Measurements from ENCODE around the gene RPE65. TPM values are rescaled to one million over a fixed set of nuclear protein-coding genes. Genes with fewer than 3 reads are reported as not detected.

The RPE65 gene
- total RNA-seq, 4 donors from 2014 or later, result not detected

DNA sequence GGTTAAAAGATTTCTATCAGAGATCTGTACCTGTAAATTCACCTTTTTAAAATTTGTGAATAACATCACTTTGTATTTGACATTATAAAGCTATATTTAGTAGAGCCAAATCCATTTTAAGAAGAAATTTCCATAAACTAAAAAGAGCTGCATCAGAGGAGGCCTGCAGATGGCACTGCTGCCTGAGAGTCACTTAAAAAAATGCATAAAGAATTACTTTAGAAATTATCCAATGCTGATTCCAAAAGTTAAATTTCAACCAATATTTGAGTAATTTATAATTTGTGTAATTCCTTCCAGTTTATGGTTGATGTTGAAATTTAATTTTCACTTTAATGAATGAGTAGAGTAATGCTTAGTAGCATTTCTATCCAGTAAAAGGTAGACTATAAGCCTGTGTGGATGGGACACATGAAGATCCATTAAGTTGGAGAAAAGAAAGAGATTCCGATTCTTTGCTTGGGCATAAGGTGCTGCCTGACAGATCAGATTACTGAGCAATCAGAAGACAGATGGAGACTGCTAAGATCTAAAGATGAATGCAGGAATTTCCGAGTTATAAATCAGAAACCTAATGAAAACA lies 20.7 kb upstream of the RPE65 start:
- H3K4me3 ChIP-seq, result no peak overlapping the region
- ATAC-seq, result no peak
- H3K9me3 ChIP-seq, result peaks cover 0 to 7% (median 0%) of the 10 kb centered on the region in 3 donors
- H3K27me3 ChIP-seq, result no peaks in the 10 kb centered on the region
- WGBS, 2 donors (ENCODE audit: low coverage in 1 of 2), result 77% methylated on average over 2 of the region's 2 CpGs
- H3K4me1 ChIP-seq, result no peaks in the 10 kb centered on the region
- TF ChIP-seq, protein P1, sequence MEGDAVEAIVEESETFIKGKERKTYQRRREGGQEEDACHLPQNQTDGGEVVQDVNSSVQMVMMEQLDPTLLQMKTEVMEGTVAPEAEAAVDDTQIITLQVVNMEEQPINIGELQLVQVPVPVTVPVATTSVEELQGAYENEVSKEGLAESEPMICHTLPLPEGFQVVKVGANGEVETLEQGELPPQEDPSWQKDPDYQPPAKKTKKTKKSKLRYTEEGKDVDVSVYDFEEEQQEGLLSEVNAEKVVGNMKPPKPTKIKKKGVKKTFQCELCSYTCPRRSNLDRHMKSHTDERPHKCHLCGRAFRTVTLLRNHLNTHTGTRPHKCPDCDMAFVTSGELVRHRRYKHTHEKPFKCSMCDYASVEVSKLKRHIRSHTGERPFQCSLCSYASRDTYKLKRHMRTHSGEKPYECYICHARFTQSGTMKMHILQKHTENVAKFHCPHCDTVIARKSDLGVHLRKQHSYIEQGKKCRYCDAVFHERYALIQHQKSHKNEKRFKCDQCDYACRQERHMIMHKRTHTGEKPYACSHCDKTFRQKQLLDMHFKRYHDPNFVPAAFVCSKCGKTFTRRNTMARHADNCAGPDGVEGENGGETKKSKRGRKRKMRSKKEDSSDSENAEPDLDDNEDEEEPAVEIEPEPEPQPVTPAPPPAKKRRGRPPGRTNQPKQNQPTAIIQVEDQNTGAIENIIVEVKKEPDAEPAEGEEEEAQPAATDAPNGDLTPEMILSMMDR (IDR thresholded peaks at IDR 0.05), result peak in 2 of 4 experiments; percentile 24 to 49
- no peak for TF ChIP-seq POLR2AphosphoS5 (IDR thresholded peaks at IDR 0.05)
- no peak overlapping the region for H3K27ac ChIP-seq
- no peaks in the 10 kb centered on the region for H3K36me3 ChIP-seq

DNA sequence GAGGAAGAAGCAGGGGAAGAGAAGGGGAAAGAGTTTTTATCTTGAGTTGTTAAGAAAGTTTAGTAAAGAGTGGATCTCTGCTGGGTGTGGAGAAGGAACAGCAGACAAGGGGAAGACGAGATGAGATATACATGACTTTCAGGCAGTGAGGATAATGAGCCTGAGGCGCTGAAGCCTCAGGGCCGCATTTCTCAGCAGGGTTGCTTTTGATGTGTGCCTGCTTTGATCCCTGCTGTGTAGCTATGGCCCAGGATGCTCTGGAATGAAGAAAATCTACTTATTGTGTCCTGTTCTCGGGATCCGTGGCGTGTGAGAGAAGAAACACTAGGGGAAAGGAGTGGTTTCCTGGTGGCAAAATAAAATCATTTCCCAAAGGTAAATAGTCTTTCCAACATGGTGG lies 15.1 kb upstream of the RPE65 start:
- no peaks in the 10 kb centered on the region for H3K27me3 ChIP-seq
- no peak for ATAC-seq
- H3K4me1 ChIP-seq, result no peaks in the 10 kb centered on the region
- no peak overlapping the region for H3K27ac ChIP-seq
- no peak overlapping the region for H3K4me3 ChIP-seq
- 68 to 76% methylated on average over 4 to 6 of the region's 6 CpGs for WGBS, 2 donors (ENCODE audit: low coverage in 1 of 2)
- no peaks in the 10 kb centered on the region for H3K36me3 ChIP-seq
- peaks cover 0 to 15% (median 0%) of the 10 kb centered on the region in 3 donors for H3K9me3 ChIP-seq
- TF ChIP-seq EP300 (IDR thresholded peaks at IDR 0.05) (no peak), POLR2AphosphoS5 (IDR thresholded peaks at IDR 0.05) (no peak), POLR2A (IDR thresholded peaks at IDR 0.05) (no peak)
- TF ChIP-seq, protein P1 (IDR thresholded peaks at IDR 0.05), result no peak

DNA sequence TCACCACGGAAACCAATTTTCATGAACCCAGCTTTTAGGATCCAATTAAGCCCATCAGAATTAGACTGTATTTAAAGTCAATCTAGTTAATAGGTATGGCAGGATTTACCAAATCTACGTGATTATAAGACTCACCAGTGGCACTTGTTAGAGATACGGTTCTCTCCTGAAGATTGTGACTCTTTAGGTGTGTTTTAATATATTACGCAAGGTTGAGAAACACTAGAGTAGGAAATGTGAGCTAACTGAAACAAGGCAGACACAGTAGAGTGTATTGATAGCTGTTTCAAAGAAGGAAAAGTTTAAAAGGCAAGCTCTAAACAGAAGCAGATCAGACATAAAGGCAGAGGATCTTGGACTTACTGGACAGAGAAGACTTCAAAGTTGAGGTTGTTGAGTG lies 11.2 kb upstream of the RPE65 start:
- peaks cover 0 to 15% (median 0%) of the 10 kb centered on the region in 3 donors for H3K9me3 ChIP-seq
- no peak for ATAC-seq
- TF ChIP-seq, protein P1 (IDR thresholded peaks at IDR 0.05), result no peak
- TF ChIP-seq EP300 (IDR thresholded peaks at IDR 0.05) (no peak), POLR2A (IDR thresholded peaks at IDR 0.05) (no peak), POLR2AphosphoS5 (IDR thresholded peaks at IDR 0.05) (no peak)
- no peaks in the 10 kb centered on the region for H3K36me3 ChIP-seq
- H3K4me1 ChIP-seq, result no peaks in the 10 kb centered on the region
- no peak overlapping the region for H3K27ac ChIP-seq
- WGBS, 2 donors (ENCODE audit: low coverage in 1 of 2), result 85 to 100% methylated on average over 4 of the region's 4 CpGs
- H3K27me3 ChIP-seq, result no peaks in the 10 kb centered on the region
- H3K4me3 ChIP-seq, result no peak overlapping the region

DNA sequence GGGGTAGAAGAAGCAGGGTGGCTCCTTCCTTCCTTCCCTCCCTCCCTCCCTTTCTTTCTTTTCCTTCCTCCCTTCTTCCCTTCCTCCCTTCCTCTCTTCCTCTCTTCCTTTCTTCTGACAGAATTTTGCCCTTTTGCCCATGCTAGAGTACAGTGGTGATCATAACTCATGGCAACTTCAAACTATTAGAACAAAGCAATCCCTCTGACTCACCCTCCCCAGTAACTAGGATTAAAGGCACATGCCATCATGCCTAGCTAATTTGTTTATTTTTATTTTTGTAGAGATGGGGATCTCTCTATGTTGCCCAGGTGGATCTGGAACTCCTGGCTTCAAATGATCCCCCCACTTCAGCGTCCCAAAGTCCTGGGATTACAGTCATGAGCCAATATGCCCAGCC lies 10.0 kb upstream of the RPE65 start:
- H3K4me1 ChIP-seq, result no peaks in the 10 kb centered on the region
- WGBS, 2 donors (ENCODE audit: low coverage in 1 of 2), result 90 to 100% methylated on average over 1 of the region's 1 CpG
- H3K27ac ChIP-seq, result no peak overlapping the region
- peaks cover 0 to 15% (median 0%) of the 10 kb centered on the region in 3 donors for H3K9me3 ChIP-seq
- ATAC-seq, result no peak
- TF ChIP-seq POLR2A (IDR thresholded peaks at IDR 0.05) (no peak), EP300 (IDR thresholded peaks at IDR 0.05) (no peak), POLR2AphosphoS5 (IDR thresholded peaks at IDR 0.05) (no peak)
- TF ChIP-seq, protein P1 (IDR thresholded peaks at IDR 0.05), result no peak
- H3K36me3 ChIP-seq, result no peaks in the 10 kb centered on the region
- no peaks in the 10 kb centered on the region for H3K27me3 ChIP-seq
- H3K4me3 ChIP-seq, result no peak overlapping the region

DNA sequence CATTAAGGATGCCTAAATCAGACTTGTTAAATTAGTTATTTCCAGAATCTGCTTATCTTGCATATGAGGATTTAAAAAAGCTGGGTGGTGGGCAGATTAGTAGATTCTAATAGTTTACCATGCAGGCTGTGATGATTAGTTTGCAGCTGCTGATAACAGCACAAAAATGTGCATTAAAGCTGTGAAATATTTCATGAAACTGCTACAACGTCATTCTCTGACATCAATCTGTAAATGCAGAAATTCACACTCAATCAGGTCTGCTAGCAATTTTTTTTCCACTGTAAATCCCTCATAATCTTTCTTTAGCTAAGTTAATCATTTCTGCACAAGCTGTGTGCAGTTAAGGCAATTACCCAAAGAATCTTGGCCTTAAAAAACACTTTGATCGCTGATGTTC lies 9.3 kb upstream of the RPE65 start:
- no peaks in the 10 kb centered on the region for H3K36me3 ChIP-seq
- no peaks in the 10 kb centered on the region for H3K4me1 ChIP-seq
- H3K27me3 ChIP-seq, result no peaks in the 10 kb centered on the region
- TF ChIP-seq, protein P1 (IDR thresholded peaks at IDR 0.05), result no peak
- TF ChIP-seq POLR2AphosphoS5 (IDR thresholded peaks at IDR 0.05) (no peak), POLR2A (IDR thresholded peaks at IDR 0.05) (no peak), EP300 (IDR thresholded peaks at IDR 0.05) (no peak)
- ATAC-seq, result no peak
- peaks cover 0 to 10% (median 0%) of the 10 kb centered on the region in 3 donors for H3K9me3 ChIP-seq
- H3K4me3 ChIP-seq, result no peak overlapping the region
- 75 to 86% methylated on average over 2 of the region's 2 CpGs for WGBS, 2 donors (ENCODE audit: low coverage in 1 of 2)
- no peak overlapping the region for H3K27ac ChIP-seq
